Measurements from ENCODE around the gene ZFYVE27.
A peak's percentile ranks its signal among the peaks of the same experiment; 100 is the strongest.

The ZFYVE27 gene

DNA sequence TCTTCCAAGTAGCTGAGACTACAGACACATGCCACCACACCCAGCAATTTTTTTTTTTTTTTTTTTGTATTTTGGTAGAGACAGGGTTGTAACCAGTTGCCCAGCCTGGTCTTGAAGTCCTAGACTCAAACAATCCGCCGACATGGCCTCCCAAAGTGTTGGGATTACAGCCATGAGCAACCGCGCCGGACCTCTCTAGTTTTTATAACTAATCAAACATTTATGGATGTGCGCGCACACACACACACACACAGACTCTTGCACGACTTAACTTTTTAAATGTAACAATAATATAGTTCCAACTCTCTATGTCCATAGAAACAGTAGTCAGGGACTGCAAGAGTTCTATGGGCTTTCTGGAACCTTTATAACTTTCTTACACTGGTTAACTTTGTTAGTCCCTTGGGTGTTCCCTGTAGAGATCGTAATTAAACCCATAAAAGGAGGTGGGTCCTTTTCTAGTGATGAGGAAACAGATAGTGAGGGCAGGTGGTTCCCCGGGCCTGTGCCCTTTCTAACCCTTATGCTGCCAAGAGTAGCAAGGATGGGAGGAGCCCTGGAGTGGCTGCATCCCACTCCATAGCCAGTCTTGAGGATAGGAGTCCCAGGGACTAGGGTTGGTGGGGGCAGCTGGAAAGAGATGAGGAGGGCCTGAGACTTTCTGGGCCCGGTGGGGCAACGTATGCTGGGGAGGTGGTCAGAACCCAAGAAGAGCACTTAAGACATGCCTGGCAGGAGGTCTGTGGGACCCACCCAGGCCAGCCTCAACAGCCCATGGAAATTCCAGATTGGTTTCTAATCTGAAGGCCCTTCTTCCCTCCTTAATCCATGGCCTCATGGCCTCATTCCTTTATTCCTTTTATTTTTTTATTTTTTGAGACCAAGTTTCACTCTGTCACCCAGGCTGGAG lies 14.8 kb upstream of the ZFYVE27 start:
- Histone ChIP-seq H2AFZ (no peak overlapping the region), H3K27me3 (ENCODE audit: control insufficient read depth, insufficient read depth, low read length) (no peaks in the 10 kb centered on the region), H3K4me3 (ENCODE audit: low read depth, low read length) (no peak overlapping the region), H3K9me3 (ENCODE audit: control insufficient read depth, low read length) (no peaks in the 10 kb centered on the region), H3K4me2 (ENCODE audit: low read length) (no peak overlapping the region), H3K4me1 (peaks cover 5% of the 10 kb centered on the region), H3K27ac (no peak overlapping the region), H3K79me2 (no peaks in the 10 kb centered on the region), H3K36me3 (ENCODE audit: control insufficient read depth, insufficient read depth, low read length) (no peaks in the 10 kb centered on the region), H3K9ac (no peak overlapping the region)
- TF ChIP-seq, protein P1, sequence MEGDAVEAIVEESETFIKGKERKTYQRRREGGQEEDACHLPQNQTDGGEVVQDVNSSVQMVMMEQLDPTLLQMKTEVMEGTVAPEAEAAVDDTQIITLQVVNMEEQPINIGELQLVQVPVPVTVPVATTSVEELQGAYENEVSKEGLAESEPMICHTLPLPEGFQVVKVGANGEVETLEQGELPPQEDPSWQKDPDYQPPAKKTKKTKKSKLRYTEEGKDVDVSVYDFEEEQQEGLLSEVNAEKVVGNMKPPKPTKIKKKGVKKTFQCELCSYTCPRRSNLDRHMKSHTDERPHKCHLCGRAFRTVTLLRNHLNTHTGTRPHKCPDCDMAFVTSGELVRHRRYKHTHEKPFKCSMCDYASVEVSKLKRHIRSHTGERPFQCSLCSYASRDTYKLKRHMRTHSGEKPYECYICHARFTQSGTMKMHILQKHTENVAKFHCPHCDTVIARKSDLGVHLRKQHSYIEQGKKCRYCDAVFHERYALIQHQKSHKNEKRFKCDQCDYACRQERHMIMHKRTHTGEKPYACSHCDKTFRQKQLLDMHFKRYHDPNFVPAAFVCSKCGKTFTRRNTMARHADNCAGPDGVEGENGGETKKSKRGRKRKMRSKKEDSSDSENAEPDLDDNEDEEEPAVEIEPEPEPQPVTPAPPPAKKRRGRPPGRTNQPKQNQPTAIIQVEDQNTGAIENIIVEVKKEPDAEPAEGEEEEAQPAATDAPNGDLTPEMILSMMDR (IDR thresholded peaks at IDR 0.05), result no peak

DNA sequence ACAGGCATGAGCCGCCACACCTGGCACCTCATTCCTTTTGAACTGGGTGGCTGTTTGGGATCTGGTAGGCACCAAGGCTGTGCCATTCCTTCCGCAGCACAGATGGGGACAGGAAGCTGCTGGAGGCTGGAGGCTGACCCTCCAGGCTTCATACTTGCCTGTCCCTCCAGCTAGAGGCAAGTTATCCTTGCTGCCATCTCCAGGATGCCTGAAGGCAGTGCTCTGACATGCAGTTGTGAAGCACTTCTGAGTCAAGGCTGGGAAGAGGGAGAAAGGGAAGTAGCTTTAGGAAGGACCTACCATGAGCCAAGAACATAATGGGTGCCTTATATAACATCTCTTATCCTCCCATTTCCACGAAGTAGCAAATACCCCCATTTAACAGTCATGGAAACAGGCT lies 13.9 kb upstream of the ZFYVE27 start:
- Histone ChIP-seq H3K4me1 (peaks cover 5% of the 10 kb centered on the region), H3K4me2 (ENCODE audit: low read length) (no peak overlapping the region), H3K36me3 (ENCODE audit: control insufficient read depth, insufficient read depth, low read length) (no peaks in the 10 kb centered on the region), H2AFZ (no peak overlapping the region), H3K27me3 (ENCODE audit: control insufficient read depth, insufficient read depth, low read length) (no peaks in the 10 kb centered on the region), H3K79me2 (no peaks in the 10 kb centered on the region), H3K9me3 (ENCODE audit: control insufficient read depth, low read length) (no peaks in the 10 kb centered on the region), H3K4me3 (ENCODE audit: low read depth, low read length) (no peak overlapping the region), H3K27ac (no peak overlapping the region), H3K9ac (no peak overlapping the region)
- TF ChIP-seq, protein P1 (IDR thresholded peaks at IDR 0.05), result no peak

DNA sequence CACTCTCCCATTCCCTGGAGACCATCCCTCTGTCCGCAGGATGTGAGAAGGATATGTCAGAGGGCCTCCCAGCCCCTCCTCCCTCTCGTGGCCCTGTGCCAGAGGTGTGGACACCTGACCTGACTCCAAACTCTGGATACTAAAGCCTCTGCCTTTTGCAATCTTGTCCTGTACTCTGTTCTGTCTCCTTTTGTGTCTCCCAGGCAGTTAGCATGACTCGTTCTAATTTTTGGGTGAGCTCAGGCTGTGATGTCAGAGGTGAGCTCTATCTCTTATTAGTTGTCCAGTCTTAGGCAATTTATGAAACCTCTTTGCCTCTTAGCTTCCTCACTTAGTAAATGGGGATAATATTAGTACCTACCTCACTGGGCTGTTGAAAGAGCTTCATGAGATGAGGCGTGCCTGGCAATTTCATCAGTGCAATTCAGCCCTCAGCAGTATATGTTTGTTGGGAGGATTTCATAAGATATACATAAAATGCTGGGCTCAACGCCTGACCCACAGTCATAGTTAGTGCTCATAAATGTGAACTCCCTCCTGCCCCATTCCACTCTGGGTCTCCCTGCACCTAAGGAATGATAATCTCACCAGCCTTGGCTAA lies 12.5 kb upstream of the ZFYVE27 start:
- TF ChIP-seq, protein P1 (IDR thresholded peaks at IDR 0.05), result no peak

DNA sequence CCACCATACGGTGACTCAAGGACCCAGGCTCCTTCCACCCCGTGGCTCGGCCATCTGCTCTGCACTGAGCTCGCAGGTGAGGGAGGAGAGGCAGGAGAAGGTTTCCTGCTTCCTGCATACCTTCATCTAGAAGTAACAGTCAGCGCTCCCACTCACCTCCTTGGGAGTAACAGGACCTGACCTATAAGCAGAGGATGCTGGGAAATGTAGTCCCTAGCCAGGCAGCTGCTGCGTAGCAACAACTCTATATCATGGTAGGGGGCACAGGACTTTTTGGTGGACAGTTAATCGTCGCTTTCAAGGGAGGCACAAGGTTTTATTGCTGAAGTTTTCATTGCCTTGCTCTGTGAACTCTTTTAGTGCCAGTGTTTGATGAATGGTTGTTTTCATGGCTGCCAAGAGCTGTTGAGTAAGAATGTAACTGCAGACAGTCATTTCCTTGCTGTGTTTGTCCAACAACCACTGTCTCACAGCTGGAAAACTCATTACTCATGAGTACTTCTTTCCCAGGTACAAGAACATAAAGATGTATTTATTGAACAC lies 10.2 kb upstream of the ZFYVE27 start:
- Histone ChIP-seq H3K36me3 (ENCODE audit: control insufficient read depth, insufficient read depth, low read length) (no peaks in the 10 kb centered on the region), H3K79me2 (no peaks in the 10 kb centered on the region), H3K9ac (no peak overlapping the region), H2AFZ (peak overlapping the region; percentile 18), H3K9me3 (ENCODE audit: control insufficient read depth, low read length) (no peaks in the 10 kb centered on the region), H3K4me1 (no peaks in the 10 kb centered on the region), H3K4me3 (ENCODE audit: low read depth, low read length) (no peak overlapping the region), H3K27me3 (ENCODE audit: control insufficient read depth, insufficient read depth, low read length) (no peaks in the 10 kb centered on the region), H3K4me2 (ENCODE audit: low read length) (no peak overlapping the region), H3K27ac (no peak overlapping the region)
- TF ChIP-seq, protein P1 (IDR thresholded peaks at IDR 0.05), result no peak

More for the DNA sequence above, 12.5 kb upstream of the ZFYVE27 start:
- no peaks in the 10 kb centered on the region for H3K27me3 ChIP-seq (ENCODE audit: control insufficient read depth, insufficient read depth, low read length)
- no peak overlapping the region for H3K4me3 ChIP-seq (ENCODE audit: low read depth, low read length)
- H2AFZ ChIP-seq, result no peak overlapping the region
- H3K9me3 ChIP-seq (ENCODE audit: control insufficient read depth, low read length), result no peaks in the 10 kb centered on the region
- no peaks in the 10 kb centered on the region for H3K36me3 ChIP-seq (ENCODE audit: control insufficient read depth, insufficient read depth, low read length)
- H3K4me2 ChIP-seq (ENCODE audit: low read length), result no peak overlapping the region
- no peak overlapping the region for H3K27ac ChIP-seq
- no peak overlapping the region for H3K9ac ChIP-seq
- H3K79me2 ChIP-seq, result no peaks in the 10 kb centered on the region
- H3K4me1 ChIP-seq, result no peaks in the 10 kb centered on the region
